Stimulated activated effector memory CD8-positive, alpha-beta T cell treated with anti-CD3 and anti-CD28 coated beads, Interleukin-12 subunit alpha, Interleukin-12 subunit beta, amount 100 ng/mL, for 72 hours (primary cell): ENCODE results near the gene OR4D1.

Experiments
- ATAC-seq: fragments of 150-1000 bp; cut with Tn5 transposase; 2 replicates; pipeline ENCODE4 v1.10.0; 2021
- DNase-seq, 2 donors: peaks; one replicate each; pipeline ENCODE4 v3.0.0; 2021 to 2022; ENCODE audit warnings: low spot score in 2 of 2
- H3K27ac Mint-ChIP-seq: one replicate; pipeline ENCODE4 v1.8.0; 2022; ENCODE audit warnings: mild to moderate bottlenecking, mixed read lengths
- H3K36me3 Mint-ChIP-seq: one replicate; pipeline ENCODE4 v1.8.0; 2022; ENCODE audit warnings: mild to moderate bottlenecking, mixed read lengths
- H3K4me1 Mint-ChIP-seq: one replicate; pipeline ENCODE4 v1.8.0; 2022; ENCODE audit warnings: mixed read lengths
- H3K4me3 Mint-ChIP-seq: one replicate; pipeline ENCODE4 v1.8.0; 2022; ENCODE audit warnings: mild to moderate bottlenecking, mixed read lengths
- H3K9me3 Mint-ChIP-seq: one replicate; pipeline ENCODE4 v1.8.0; 2022; ENCODE audit warnings: mixed read lengths

The OR4D1 gene

DNA sequence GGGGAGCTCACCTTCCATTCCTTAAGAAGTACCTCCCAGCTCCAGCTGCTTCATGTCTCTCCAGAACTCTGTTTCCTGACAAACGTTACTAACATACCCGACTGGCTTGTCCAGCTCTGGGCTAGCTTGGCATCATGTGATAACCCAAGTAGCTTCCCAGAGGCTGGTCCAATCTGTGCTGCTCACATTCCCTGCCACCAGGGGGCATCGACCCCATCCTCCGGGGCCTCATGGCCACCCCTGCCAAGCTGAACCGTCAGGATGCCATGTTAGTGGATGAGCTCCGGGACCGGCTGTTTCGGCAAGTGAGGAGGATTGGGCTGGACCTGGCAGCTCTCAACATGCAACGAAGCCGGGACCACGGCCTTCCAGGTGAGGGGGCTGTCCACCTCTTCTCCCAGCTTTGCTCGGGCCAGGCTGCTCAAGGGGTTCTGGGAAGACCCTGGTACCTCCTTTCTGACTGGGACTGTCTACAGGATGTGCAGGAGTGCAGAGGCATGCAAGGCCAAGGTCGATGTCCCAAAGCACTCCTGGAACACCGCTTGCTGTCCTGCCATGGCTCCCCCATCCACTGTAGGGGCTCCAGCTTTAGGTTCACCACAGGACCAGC lies 51.9 kb downstream of the OR4D1 start:
- no peak overlapping the region for H3K27ac Mint-ChIP-seq
- H3K36me3 Mint-ChIP-seq: no peaks in the 10 kb centered on the region
- peaks cover 6% of the 10 kb centered on the region for H3K4me1 Mint-ChIP-seq
- H3K9me3 Mint-ChIP-seq: no peaks in the 10 kb centered on the region
- peak; percentile 34 to 74 for DNase-seq
- peak; percentile 84 for ATAC-seq
- no peak overlapping the region for H3K4me3 Mint-ChIP-seq

DNA sequence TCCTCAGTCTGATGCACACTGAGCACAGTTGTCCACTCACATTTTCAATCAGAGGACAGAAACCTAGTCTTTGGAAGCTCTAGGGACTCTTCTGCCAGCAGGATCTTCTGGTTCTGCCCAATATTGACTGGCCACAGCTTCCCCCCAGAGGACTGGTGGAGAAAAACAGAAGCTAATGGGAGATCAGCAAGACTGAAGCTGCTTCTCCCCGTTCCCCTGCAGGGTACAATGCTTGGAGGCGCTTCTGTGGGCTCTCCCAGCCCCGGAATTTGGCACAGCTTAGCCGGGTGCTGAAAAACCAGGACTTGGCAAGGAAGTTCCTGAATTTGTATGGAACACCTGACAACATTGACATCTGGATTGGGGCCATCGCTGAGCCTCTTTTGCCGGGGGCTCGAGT lies 54.7 kb downstream of the OR4D1 start:
- Mint-ChIP-seq H3K4me3 (no peak overlapping the region), H3K4me1 (peaks cover 6% of the 10 kb centered on the region), H3K27ac (no peak overlapping the region), H3K9me3 (no peaks in the 10 kb centered on the region), H3K36me3 (no peaks in the 10 kb centered on the region)
- ATAC-seq: no peak
- DNase-seq: no peak

DNA sequence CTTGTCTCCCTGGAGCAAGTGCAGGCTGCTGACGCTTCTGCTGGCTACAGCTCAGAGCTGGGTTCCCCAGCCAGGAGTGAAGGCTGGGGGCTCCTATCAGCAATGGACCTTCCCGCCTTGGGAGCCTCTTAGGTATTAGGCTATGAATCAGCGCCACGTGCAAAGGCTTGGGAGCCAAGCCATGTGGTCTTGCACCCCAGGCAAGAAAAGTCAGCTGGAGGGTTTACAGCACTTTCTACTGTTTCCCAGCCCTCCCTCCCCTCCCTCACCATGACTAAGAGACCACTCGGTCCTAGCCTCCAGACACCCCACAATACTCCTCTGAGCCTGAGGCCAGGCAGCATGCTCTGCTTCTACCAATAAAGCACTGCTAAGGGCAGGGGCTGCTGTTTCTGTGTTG lies 56.6 kb downstream of the OR4D1 start:
- no peaks in the 10 kb centered on the region for H3K9me3 Mint-ChIP-seq
- DNase-seq: no peak
- ATAC-seq: no peak
- peaks cover 10% of the 10 kb centered on the region for H3K36me3 Mint-ChIP-seq
- H3K4me1 Mint-ChIP-seq: peaks cover 6% of the 10 kb centered on the region
- H3K4me3 Mint-ChIP-seq: no peak overlapping the region
- H3K27ac Mint-ChIP-seq: no peak overlapping the region

DNA sequence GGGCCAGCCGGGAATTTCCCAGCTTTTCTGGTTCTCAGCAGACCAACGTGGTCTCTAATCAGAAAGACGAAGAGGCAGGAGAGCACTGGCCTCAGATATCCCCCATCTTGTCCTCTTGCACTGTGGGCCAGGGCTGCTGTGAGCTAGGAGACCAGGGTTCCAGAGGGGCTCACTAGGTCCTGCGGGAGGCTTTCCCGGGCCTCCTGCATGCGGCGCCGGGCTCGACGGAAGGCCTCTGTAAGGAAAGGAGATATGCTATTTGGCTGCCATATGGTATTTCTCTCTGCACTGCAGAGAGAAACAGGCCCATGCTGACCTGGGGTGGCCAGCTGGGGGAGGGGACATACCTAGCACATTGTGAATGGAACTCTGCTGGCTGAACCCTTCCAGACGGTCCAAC lies 57.8 kb downstream of the OR4D1 start:
- no peak for DNase-seq
- H3K9me3 Mint-ChIP-seq: no peaks in the 10 kb centered on the region
- H3K27ac Mint-ChIP-seq: no peak overlapping the region
- H3K4me3 Mint-ChIP-seq: no peak overlapping the region
- no peaks in the 10 kb centered on the region for H3K4me1 Mint-ChIP-seq
- no peak for ATAC-seq
- peaks cover 16% of the 10 kb centered on the region for H3K36me3 Mint-ChIP-seq

DNA sequence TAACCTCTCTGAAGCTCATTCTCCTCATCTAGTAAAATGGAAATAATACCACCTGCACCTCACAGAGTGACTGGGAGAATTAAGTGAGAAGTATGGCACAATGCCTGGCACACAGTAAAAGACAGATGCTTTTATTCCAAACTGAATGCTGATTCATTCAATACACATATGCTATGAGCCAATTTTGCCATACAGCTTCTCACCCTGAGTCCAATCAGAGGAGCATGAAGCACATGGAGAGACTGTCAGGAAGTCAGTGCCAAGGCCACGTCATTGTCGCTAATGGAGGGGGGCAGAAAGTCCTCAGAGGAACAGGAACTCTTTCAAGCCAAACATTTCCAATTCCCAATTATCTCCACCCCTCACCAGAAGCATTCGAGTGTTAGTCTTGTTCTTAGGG lies 59.3 kb downstream of the OR4D1 start:
- peaks cover 27% of the 10 kb centered on the region for H3K36me3 Mint-ChIP-seq
- no peak overlapping the region for H3K4me3 Mint-ChIP-seq
- H3K4me1 Mint-ChIP-seq: no peaks in the 10 kb centered on the region
- DNase-seq (no peak), ATAC-seq (no peak)
- H3K27ac Mint-ChIP-seq: peak overlapping the region; percentile 20
- H3K9me3 Mint-ChIP-seq: no peaks in the 10 kb centered on the region

DNA sequence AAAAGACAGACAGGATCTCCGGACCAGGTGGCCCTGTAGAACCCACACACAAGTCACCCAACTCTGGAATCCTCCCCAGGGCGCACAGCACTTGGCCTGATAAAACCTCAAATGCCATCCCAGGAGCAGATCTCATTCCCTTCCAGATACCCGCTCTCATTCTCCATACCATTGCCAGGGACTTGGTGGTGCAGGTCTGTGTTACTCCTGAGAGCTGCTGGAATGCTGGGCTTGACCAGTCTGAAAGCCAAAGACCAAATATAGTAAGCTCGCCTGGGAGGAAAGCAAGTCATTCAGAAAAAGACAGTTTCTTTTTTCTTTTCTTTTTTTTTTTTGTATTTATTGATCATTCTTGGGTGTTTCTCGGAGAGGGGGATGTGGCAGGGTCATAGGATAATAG lies 60.2 kb downstream of the OR4D1 start:
- no peak overlapping the region for H3K27ac Mint-ChIP-seq
- DNase-seq: no peak
- no peaks in the 10 kb centered on the region for H3K9me3 Mint-ChIP-seq
- no peak for ATAC-seq
- no peaks in the 10 kb centered on the region for H3K4me1 Mint-ChIP-seq
- no peak overlapping the region for H3K4me3 Mint-ChIP-seq
- H3K36me3 Mint-ChIP-seq: peaks cover 33% of the 10 kb centered on the region
